ENCODE measurements around the gene LDHAL6B.

Gene LDHAL6B

DNA sequence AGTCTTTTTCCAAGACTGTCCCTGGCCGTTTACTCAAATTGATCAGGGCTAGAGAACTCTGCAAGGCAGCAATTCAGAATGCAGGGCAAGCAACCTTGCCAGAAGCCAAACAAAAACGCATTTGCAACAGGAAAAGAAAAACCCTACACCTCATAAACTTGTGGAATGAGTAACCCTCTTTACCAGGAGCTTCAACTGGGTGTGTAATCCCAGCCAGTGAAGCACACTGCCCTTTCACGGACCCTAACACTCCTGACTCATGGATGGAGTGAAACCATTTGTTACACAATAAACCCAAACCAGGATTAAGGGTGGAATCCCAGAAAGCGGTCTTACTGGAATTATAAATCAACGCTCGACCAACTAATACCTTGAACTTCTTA lies 14.8 kb upstream of the LDHAL6B start:
- Mint-ChIP-seq H3K27me3 (peaks cover 4% of the 10 kb centered on the region), H3K4me1 (peaks cover 6% of the 10 kb centered on the region), H3K36me3 (ENCODE audit: low read depth) (peaks cover 12% of the 10 kb centered on the region), H3K4me3 (no peak overlapping the region), H3K9me3 (no peaks in the 10 kb centered on the region), H3K27ac (no peak overlapping the region)
- ATAC-seq: no peak
- no peak for DNase-seq

DNA sequence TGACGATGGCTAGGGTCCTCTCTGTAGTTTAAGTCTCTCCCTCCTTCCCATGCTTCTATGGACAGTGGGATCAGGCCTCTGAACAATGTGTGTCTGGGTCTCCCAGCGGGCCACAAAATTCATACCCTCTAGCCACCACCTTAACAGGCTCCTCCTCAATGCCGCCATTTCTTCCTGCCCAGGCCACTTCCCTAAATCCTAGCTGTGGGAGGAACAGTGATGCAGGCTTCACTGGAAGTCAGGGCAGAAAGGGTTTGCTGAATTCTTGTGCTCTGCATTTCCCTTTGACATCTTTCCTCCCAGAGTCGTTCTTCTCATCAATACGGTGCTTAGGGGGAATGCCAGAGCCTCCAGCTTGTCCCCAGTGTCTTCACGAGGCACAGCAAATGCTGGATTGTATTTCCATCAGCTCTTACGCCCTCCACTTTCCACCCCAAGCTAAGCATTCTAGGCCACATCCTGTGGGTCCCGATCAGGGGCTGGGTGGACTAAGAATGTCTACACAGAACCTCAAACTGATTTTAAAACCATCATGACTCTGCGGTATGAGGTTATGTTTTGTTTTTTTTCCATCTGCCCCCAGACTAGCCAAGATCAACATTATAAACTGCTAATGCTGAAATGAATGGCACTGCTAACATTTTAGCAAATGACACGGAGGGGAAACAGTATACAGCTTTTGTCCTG lies 11.9 kb upstream of the LDHAL6B start:
- Mint-ChIP-seq H3K9me3 (no peaks in the 10 kb centered on the region), H3K36me3 (ENCODE audit: low read depth) (peaks cover 7% of the 10 kb centered on the region), H3K4me1 (peaks cover 6% of the 10 kb centered on the region), H3K4me3 (no peak overlapping the region), H3K27me3 (peaks cover 4% of the 10 kb centered on the region), H3K27ac (peak overlapping the region; percentile 42)
- DNase-seq (no peak), ATAC-seq (peak; percentile 54)

GRCh38 chr15:59196416-59196815 lies 10.2 kb upstream of the LDHAL6B start:
- Mint-ChIP-seq H3K27ac (no peak overlapping the region), H3K4me3 (no peak overlapping the region), H3K36me3 (ENCODE audit: low read depth) (peaks cover 7% of the 10 kb centered on the region), H3K4me1 (peaks cover 6% of the 10 kb centered on the region), H3K27me3 (peaks cover 4% of the 10 kb centered on the region), H3K9me3 (no peaks in the 10 kb centered on the region)
- DNase-seq (no peak), ATAC-seq (no peak)

- no peak overlapping the region for H3K27ac Mint-ChIP-seq
- peaks cover 7% of the 10 kb centered on the region for H3K36me3 Mint-ChIP-seq (ENCODE audit: low read depth)
- ATAC-seq (no peak), DNase-seq (no peak)
- peaks cover 4% of the 10 kb centered on the region for H3K27me3 Mint-ChIP-seq
- H3K4me3 Mint-ChIP-seq: no peak overlapping the region
- H3K4me1 Mint-ChIP-seq: peaks cover 6% of the 10 kb centered on the region
- H3K9me3 Mint-ChIP-seq: no peaks in the 10 kb centered on the region
Observed at GRCh38 chr15:59197454-59197853, 9.2 kb upstream of the LDHAL6B start.

DNA sequence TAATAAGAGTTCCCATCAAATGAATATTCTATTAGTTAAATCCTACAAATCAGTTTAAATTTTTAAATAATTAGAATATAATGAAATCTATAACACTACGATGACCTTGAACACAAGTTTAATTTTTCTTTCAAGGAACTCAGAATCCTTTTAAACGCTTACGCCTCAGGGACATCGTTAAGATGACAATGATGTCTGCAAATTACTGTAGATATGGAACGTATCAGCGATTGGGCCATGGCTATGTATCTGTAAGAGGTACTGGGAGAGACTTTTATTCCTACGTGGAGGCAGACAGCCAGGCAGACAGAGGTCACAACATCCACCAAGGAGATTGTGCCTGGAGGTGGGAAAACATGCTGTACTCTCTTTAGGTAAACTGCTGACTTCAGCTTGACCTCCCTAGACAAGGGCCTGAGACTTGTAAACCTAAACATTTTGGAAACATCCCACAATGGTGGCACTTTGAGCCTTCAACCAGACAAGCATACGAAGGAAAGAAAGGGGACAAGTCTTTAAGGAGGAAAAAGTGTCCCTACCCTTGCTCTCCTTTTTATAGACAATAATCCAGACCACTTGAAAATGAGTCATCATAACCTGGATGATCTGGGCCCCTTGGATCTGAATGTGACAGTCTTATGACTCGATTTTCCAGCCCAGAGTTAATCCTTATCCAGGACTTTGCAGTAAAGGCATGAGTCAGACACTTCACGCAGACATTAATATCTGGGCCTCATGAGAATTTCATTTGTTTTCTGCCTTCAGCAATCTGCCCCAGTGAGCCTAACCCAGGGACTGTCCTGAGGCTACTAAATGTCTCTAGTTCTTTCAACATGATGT lies 6.8 kb upstream of the LDHAL6B start:
- H3K27me3 Mint-ChIP-seq: peaks cover 1% of the 10 kb centered on the region
- no peaks in the 10 kb centered on the region for H3K9me3 Mint-ChIP-seq
- no peak overlapping the region for H3K27ac Mint-ChIP-seq
- DNase-seq (no peak), ATAC-seq (no peak)
- no peak overlapping the region for H3K4me3 Mint-ChIP-seq
- H3K4me1 Mint-ChIP-seq: peaks cover 3% of the 10 kb centered on the region
- peaks cover 3% of the 10 kb centered on the region for H3K36me3 Mint-ChIP-seq (ENCODE audit: low read depth)

DNA sequence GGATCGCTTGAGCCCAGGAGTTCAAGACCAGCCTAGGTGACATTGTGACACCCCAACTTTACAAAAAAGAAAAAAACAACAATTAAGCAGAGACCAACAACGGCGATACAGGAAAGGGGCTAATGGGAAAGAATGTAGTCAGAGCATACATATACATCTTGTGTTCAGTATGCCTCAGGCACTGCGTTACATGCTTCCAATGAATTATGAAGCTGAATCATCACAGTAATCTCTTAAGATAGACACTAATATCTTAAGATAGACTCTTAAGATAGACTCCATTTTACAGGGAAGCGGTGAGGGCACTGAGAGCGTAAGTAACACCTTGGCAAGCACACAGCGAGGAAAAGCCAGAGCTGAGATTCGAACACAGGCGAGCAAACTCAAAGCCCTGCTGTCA lies 6.1 kb upstream of the LDHAL6B start:
- ATAC-seq: no peak

DNA sequence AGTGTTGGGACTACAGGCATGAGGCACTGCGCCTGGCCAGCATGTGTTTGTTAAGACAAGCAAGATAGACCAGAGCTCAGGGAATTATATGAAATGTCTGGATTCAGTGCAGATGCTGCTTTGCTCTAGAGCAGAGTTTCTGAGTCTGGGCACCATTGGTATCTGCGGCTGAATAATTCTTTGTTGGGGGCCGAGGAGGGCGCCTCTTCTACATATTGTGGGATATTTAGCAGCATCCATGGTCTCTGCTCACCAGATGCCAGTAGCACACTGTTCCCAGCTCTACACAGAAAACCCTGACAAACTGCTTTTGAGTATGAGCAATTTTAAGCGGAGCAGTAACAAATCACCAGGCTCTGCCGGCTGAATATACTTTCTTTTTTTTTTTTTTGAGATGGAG lies 3.6 kb upstream of the LDHAL6B start:
- no peak for DNase-seq
- no peak overlapping the region for H3K27ac Mint-ChIP-seq
- no peaks in the 10 kb centered on the region for H3K27me3 Mint-ChIP-seq
- H3K36me3 Mint-ChIP-seq (ENCODE audit: low read depth): no peaks in the 10 kb centered on the region
- H3K4me3 Mint-ChIP-seq: no peak overlapping the region
- H3K4me1 Mint-ChIP-seq: no peaks in the 10 kb centered on the region
- H3K9me3 Mint-ChIP-seq: no peaks in the 10 kb centered on the region
- no peak for ATAC-seq

More for the DNA sequence above, 6.1 kb upstream of the LDHAL6B start:
- H3K36me3 Mint-ChIP-seq (ENCODE audit: low read depth): no peaks in the 10 kb centered on the region
- DNase-seq: no peak
- H3K4me1 Mint-ChIP-seq: no peaks in the 10 kb centered on the region
- H3K27me3 Mint-ChIP-seq: no peaks in the 10 kb centered on the region
- H3K4me3 Mint-ChIP-seq: no peak overlapping the region
- no peaks in the 10 kb centered on the region for H3K9me3 Mint-ChIP-seq
- H3K27ac Mint-ChIP-seq: no peak overlapping the region

DNA sequence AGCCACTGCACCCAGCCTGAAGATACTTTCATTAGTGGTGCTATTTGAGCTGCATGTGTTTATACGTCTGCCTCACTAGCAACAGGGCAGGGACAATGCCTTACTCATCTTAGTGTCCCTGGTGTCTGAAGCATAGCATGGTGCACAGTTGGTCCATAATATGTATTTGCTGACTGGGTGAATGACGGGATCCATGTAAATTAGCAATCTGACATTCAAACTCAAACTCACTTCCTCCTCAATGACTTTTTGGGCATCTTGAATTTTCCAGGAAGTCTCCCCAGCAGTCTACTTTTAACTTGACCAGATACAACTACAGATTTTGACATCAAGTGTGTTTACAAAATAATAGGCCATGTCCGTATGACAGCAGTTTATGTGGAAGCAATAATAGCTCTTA lies 3.0 kb upstream of the LDHAL6B start:
- ATAC-seq: no peak
- no peaks in the 10 kb centered on the region for H3K27me3 Mint-ChIP-seq
- H3K36me3 Mint-ChIP-seq (ENCODE audit: low read depth): no peaks in the 10 kb centered on the region
- no peak overlapping the region for H3K4me3 Mint-ChIP-seq
- DNase-seq: no peak
- H3K27ac Mint-ChIP-seq: no peak overlapping the region
- H3K4me1 Mint-ChIP-seq: no peaks in the 10 kb centered on the region
- no peaks in the 10 kb centered on the region for H3K9me3 Mint-ChIP-seq

DNA sequence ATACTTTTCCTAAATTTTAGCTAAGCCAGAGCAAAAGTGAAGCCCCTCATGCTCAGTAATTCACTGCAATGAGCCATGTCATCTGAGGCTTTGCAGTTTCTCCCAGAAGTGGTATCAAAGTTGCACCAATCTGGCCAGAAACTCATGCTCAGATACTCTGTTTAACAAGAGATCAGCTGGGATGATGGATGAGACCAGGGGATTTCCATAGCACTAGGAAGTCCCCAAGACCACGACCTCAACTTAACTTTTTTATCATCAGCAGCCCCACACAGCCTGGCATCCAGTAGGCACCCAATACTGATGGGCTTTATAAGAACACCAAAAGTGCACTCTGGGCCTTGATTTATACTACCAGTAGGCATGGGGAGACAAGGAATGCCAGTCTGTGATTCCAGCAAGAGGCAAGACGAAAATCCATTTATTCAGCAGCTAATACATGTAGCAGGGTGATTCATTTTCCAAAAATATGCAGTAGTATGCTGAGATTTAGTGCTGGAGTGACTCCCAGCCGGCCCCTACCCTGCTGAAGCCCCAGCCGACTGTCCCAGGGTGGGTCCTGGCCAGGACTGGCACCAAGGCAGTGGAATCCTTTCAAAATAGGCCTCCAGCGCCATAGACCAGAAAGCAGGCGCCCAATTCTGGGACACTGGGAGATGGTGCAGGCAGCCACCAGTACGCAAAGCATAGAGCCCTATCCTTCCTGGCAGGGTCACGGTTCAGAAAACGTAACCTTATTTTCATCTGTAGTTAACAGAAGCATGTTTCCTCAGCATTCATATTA lies 612 bp upstream of the LDHAL6B start:
- H3K27ac Mint-ChIP-seq: no peak overlapping the region
- H3K4me3 Mint-ChIP-seq: no peak overlapping the region
- no peaks in the 10 kb centered on the region for H3K9me3 Mint-ChIP-seq
- H3K36me3 Mint-ChIP-seq (ENCODE audit: low read depth): peaks cover 4% of the 10 kb centered on the region
- no peaks in the 10 kb centered on the region for H3K27me3 Mint-ChIP-seq
- H3K4me1 Mint-ChIP-seq: no peaks in the 10 kb centered on the region
- DNase-seq: no peak
- no peak for ATAC-seq

GRCh38 chr15:59208613-59209249 lies 2.1 kb downstream of the LDHAL6B start:
- H3K36me3 Mint-ChIP-seq (ENCODE audit: low read depth): peaks cover 4% of the 10 kb centered on the region
- DNase-seq (no peak), ATAC-seq (no peak)
- peaks cover 2% of the 10 kb centered on the region for H3K27me3 Mint-ChIP-seq
- H3K9me3 Mint-ChIP-seq: no peaks in the 10 kb centered on the region
- no peak overlapping the region for H3K27ac Mint-ChIP-seq
- no peak overlapping the region for H3K4me3 Mint-ChIP-seq
- no peaks in the 10 kb centered on the region for H3K4me1 Mint-ChIP-seq

GRCh38 chr15:59210186-59210585 lies 3.5 kb downstream of the LDHAL6B start:
- Mint-ChIP-seq H3K9me3 (no peaks in the 10 kb centered on the region), H3K4me3 (no peak overlapping the region), H3K27me3 (peaks cover 2% of the 10 kb centered on the region), H3K27ac (no peak overlapping the region), H3K4me1 (no peaks in the 10 kb centered on the region), H3K36me3 (ENCODE audit: low read depth) (peaks cover 6% of the 10 kb centered on the region)
- ATAC-seq: no peak
- no peak for DNase-seq

DNA sequence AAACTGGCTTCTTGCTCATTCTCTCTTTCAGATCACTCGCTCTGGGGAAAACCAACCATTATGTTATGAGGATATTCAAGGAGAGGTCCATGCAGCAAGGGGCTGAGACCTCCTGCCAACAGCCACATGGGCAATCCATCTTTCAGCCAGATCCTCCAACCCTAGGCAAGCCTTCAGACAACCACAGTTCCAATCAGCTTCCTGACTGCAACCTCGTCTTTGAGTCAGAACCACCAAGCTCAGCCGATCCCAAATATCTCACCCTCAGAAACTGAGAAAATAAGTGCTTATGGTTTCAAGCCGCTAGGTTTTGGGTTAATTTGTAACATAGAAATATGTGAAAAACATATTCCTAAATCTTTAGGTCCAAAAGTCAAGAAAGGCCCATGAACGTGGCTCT lies 10.3 kb downstream of the LDHAL6B start:
- DNase-seq: no peak
- ATAC-seq: no peak
- no peak overlapping the region for H3K4me3 Mint-ChIP-seq
- peaks cover 7% of the 10 kb centered on the region for H3K36me3 Mint-ChIP-seq (ENCODE audit: low read depth)
- no peaks in the 10 kb centered on the region for H3K27me3 Mint-ChIP-seq
- H3K4me1 Mint-ChIP-seq: no peaks in the 10 kb centered on the region
- no peak overlapping the region for H3K27ac Mint-ChIP-seq
- H3K9me3 Mint-ChIP-seq: no peaks in the 10 kb centered on the region

GRCh38 chr15:59217876-59218498 lies 11.3 kb downstream of the LDHAL6B start:
- DNase-seq (no peak), ATAC-seq (no peak)
- Mint-ChIP-seq H3K27me3 (no peaks in the 10 kb centered on the region), H3K4me1 (no peaks in the 10 kb centered on the region), H3K4me3 (no peak overlapping the region), H3K9me3 (no peaks in the 10 kb centered on the region), H3K27ac (no peak overlapping the region), H3K36me3 (ENCODE audit: low read depth) (peaks cover 7% of the 10 kb centered on the region)

GRCh38 chr15:59218710-59219109 lies 12.1 kb downstream of the LDHAL6B start:
- no peaks in the 10 kb centered on the region for H3K4me1 Mint-ChIP-seq
- no peak overlapping the region for H3K27ac Mint-ChIP-seq
- H3K36me3 Mint-ChIP-seq (ENCODE audit: low read depth): peaks cover 7% of the 10 kb centered on the region
- no peak for DNase-seq
- H3K27me3 Mint-ChIP-seq: no peaks in the 10 kb centered on the region
- H3K9me3 Mint-ChIP-seq: no peaks in the 10 kb centered on the region
- no peak for ATAC-seq
- no peak overlapping the region for H3K4me3 Mint-ChIP-seq

Measured in activated naive CD8-positive, alpha-beta T cell treated with anti-CD3 and anti-CD28 coated beads, Interleukin-2, amount 50 U/mL, for 24 hours (primary cell).